Measurements from ENCODE around the gene CALCA. TPM values are rescaled to one million over a fixed set of nuclear protein-coding genes. Genes with fewer than 3 reads are reported as not detected.
A peak's percentile ranks its signal among the peaks of the same experiment; 100 is the strongest.

CALCA gene
- total and polyA plus RNA-seq, 2 of the 4 experiments (the other 2 are of a cell fraction), result not detected

GRCh38 chr11:14980854-14981253 is 8.7 kb upstream of the CALCA start:
- peak; percentile 51; the same call in 1 of the 2 replicates for ATAC-seq (ENCODE audit: low read depth)
- H4K5ac ChIP-seq (ENCODE audit: low read depth, low read length), result no peak overlapping the region
- CTCF ChIA-PET, result no interaction called here
- H3K9me3 ChIP-seq (ENCODE audit: control insufficient read depth, insufficient read depth, low read length), result no peaks in the 10 kb centered on the region
- no peaks in the 10 kb centered on the region for H3K79me1 ChIP-seq (ENCODE audit: low read depth in 1 of 2, low read length in 2 of 2)
- no TSS peak for BruUV-seq (replicated peaks)
- DNase-seq, result peak; percentile 69
- no peak overlapping the region for H3K4ac ChIP-seq (ENCODE audit: low read depth, low read length)
- in situ Hi-C loops (cut with MboI; ENCODE audit: low sequenced_read_pairs) (no loop called here), dilution Hi-C loops (cut with HindIII; ENCODE audit: low sequenced_read_pairs, unreplicated experiment) (no loop called here), intact Hi-C loops (cut with micrococcal nuclease) (no loop called here)
- no peak overlapping the region for H2AK5ac ChIP-seq (ENCODE audit: low read depth, low read length)
- no peak overlapping the region for H4K91ac ChIP-seq (ENCODE audit: insufficient read depth, low read depth, low read length)
- no peak overlapping the region for H3K18ac ChIP-seq (ENCODE audit: low read depth, low read length)
- no peak overlapping the region for H2BK120ac ChIP-seq (ENCODE audit: low read depth, low read length)
- no peak overlapping the region for H2AK9ac ChIP-seq (replicated peaks; ENCODE audit: low read depth, low read length, poor library complexity)
- no peaks in the 10 kb centered on the region for H3K4me1 ChIP-seq (ENCODE audit: control insufficient read depth, insufficient read depth, low read length)
- no peak overlapping the region for H2AFZ ChIP-seq (replicated peaks; ENCODE audit: low read length, poor library complexity)
- H2BK15ac ChIP-seq (ENCODE audit: low read depth, low read length), result no peak overlapping the region
- no peak overlapping the region for H3K4me3 ChIP-seq (ENCODE audit: insufficient read depth, low read depth, low read length)
- no peak overlapping the region for H4K8ac ChIP-seq (ENCODE audit: low read depth in 2 of 2, low read length in 2 of 2)
- TF ChIP-seq BHLHE40 (IDR thresholded peaks at IDR 0.05; ENCODE audit: low read depth, low read length), result no peak
- TF ChIP-seq MAFK (IDR thresholded peaks at IDR 0.05; ENCODE audit: low read depth, low read length), result 0 out of 2 replicates have a peak, but pooled peaks have one; percentile 18
- peaks cover 10% of the 10 kb centered on the region; the same call in 1 of the 2 replicates for H3K27me3 ChIP-seq (ENCODE audit: control insufficient read depth, insufficient read depth, low read length)
- H4K20me1 ChIP-seq (ENCODE audit: insufficient read depth, low read length), result no peaks in the 10 kb centered on the region
- no peak overlapping the region for H3K27ac ChIP-seq (ENCODE audit: insufficient read depth, low read length)
- H2BK5ac ChIP-seq (ENCODE audit: low read depth, low read length, poor library complexity, severe bottlenecking), result no peak overlapping the region
- no peaks in the 10 kb centered on the region for H3K9me1 ChIP-seq (ENCODE audit: insufficient read depth, low read length)
- no peaks in the 10 kb centered on the region for H3K36me3 ChIP-seq (ENCODE audit: control insufficient read depth, insufficient read depth, low read length)
- H3K23ac ChIP-seq (ENCODE audit: low read depth, low read length), result no peak overlapping the region
- H3K4me2 ChIP-seq (ENCODE audit: low read depth, low read length), result no peak overlapping the region
- no peak overlapping the region for H3K9ac ChIP-seq (ENCODE audit: low read depth, low read length)
- no peak overlapping the region for H3K14ac ChIP-seq (replicated peaks; ENCODE audit: low read depth, low read length)
- no peak overlapping the region for H2BK20ac ChIP-seq (ENCODE audit: low read depth, low read length)
- whole genome bisulfite sequencing, 2 experiments (ENCODE audit: extremely low coverage in 2 of 2, insufficient read length in 1 of 2), result no CpG with 5 or more reads among the region's 3 CpGs
- POLR2A ChIA-PET (ENCODE audit: unreplicated experiment), result no interaction called here
- H3K56ac ChIP-seq (ENCODE audit: extremely low read depth, insufficient read depth, low read length), result no peak overlapping the region
